Adipose tissue (tissue), 3 donors: Measurements from ENCODE around the gene RAB3A. TPM values are rescaled to one million over a fixed set of nuclear protein-coding genes. Genes with fewer than 3 reads are reported as not detected.

Experiments used
- H3K27ac ChIP-seq: one replicate; pipeline ENCODE4 v1.5.1; 2013; ENCODE audit warnings: low read depth, low read length
- WGBS, 3 donors: extraction: QIAGEN DNeasy Blood & Tissue Kit; methylation state at CpG; one replicate each; pipeline ENCODE4 v1.1.7; 2013; 5-methylcytosine and 5-hydroxymethylcytosine counted together
- polyA plus RNA-seq, 3 donors: library from polyadenylated mRNA; stranded (reverse); fragments of 200-250 nt; gene quantifications; one replicate each; pipeline ENCODE4 v1.2.3, GENCODE V29; 2013
- donor health status: healthy with polysubstance abuse.
- donor health status: Bipolar disorder and iron deficiency.
- donor health status: healthy.

Gene RAB3A
- polyA plus RNA-seq, 3 donors: 1.00 to 5.2 (median 1.5) TPM

DNA sequence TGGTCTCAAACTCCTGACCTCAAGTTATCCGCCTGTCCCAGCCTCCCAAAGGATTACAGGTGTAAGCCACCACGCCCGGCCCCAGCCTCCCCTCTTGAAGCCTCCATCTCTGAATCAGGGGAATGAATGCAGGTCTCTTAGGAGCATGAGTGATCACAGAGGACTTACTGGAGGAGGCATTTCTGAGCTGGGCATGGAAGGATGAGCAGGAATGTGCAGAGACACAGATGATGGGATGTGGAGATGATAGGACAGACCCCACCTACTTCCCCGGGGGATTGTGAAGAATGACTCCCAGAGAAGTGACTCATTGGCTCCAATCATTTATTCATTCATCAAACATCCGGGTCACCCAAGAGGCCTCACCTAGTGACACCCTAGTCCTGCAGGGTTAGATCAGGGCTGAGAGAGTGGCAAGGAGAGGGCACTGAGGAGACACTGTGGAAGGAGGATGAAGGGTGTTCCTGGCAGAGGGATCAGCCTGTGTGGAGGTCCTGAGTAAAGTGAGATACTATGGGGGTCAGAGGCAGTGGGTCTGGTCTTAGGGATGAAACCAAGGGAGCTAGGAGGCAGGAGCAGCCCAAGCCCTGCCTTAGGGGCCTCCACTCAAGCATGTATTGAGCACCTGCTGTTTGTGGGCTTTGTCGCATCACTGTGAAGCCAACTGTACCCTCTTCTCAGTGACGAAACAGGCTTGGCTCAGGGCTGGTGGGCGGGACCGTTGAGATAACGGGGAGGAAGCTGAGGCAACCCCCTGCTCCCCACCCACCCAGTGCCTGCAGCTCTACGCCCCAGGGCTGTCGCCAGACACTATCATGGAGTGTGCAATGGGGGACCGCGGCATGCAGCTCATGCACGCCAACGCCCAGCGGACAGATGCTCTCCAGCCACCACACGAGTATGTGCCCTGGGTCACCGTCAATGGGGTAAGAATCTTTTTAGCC, 27.2 kb downstream of the RAB3A start:
- H3K27ac ChIP-seq: no peak overlapping the region
- 76 to 90% (median 80%) methylated on average over 19 of the region's 19 CpGs for WGBS, 3 donors

DNA sequence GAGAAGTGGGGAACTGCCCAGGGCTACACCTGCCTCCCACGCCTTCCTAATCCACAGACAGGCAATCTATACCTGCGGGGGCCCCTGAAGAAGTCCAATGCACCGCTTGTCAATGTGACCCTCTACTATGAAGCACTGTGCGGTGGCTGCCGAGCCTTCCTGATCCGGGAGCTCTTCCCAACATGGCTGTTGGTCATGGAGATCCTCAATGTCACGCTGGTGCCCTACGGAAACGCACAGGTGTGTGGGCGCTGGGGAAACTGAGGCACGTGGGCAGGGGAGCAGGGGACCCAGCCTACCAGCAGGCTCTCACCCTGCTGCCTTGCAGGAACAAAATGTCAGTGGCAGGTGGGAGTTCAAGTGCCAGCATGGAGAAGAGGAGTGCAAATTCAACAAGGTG, 28.9 kb downstream of the RAB3A start:
- no peak overlapping the region for H3K27ac ChIP-seq
- 80 to 83% (median 82%) methylated on average over 11 of the region's 11 CpGs for WGBS, 3 donors

DNA sequence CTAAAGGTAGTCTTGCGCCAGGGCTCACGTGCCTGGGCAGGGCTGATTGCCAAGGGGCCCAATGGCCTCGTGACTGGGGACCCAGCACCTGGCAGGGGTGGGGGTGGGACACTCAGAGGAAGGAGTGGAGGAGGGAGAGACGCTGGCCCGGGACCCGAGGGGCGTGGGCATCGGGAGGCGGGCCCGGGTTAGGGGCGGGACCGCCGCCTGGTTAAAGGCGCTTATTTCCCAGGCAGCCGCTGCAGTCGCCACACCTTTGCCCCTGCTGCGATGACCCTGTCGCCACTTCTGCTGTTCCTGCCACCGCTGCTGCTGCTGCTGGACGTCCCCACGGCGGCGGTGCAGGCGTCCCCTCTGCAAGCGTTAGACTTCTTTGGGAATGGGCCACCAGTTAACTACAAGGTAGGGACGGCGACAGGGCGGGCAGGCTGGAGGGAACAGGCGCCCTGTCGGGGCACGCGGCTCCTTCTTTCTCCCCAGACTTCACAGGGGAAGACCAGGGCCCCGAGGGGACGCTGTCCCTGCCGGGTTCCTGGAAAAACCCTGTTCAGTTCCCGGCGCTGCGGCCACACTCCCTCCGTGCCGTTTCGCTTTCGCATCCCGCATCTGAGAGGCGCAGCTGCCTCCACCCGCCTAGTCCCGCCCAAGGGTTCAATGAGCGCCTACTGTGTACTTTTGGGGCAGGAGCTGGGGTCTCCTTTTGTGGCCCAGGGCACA, 30.1 kb downstream of the RAB3A start, which contains the start of gene IFI30:
Gene IFI30 (plus strand): TSS at position 242 of the 717 bp plus-strand sequence. CDS start 29 bp downstream, at position 271.
- 0 to 1% (median 0%) methylated on average over 39 to 47 of the region's 47 CpGs for WGBS, 3 donors
- H3K27ac ChIP-seq: no peak within 1 kb of the TSS

DNA sequence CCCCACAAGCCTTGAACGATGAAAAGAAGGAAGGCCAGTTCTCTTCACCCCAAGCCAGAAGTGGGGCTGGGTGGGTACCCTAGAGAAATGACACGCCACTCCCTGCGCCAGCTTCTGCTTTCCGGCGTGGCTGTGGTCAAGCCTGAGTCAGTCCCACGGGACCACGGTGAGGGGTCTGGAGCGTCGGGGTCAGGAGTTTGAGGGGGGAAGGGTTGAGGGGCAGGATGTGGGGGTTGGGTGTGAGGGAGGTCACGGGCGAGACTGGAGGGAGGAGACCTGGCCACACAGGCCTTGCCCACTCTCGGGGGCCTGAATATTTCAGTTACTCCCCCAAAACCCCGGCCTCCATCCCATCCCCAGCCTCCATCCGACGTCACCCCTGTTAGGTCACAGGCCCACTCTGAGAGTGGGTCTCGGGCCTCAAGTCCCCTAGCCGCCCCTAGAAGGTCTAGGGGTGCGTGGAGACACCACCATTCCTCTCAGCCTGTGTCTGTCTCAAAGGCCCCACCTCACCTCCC, 30.7 kb downstream of the RAB3A start:
- H3K27ac ChIP-seq: no peak overlapping the region
- 25 to 62% (median 33%) methylated on average over 16 to 18 of the region's 18 CpGs for WGBS, 3 donors

DNA sequence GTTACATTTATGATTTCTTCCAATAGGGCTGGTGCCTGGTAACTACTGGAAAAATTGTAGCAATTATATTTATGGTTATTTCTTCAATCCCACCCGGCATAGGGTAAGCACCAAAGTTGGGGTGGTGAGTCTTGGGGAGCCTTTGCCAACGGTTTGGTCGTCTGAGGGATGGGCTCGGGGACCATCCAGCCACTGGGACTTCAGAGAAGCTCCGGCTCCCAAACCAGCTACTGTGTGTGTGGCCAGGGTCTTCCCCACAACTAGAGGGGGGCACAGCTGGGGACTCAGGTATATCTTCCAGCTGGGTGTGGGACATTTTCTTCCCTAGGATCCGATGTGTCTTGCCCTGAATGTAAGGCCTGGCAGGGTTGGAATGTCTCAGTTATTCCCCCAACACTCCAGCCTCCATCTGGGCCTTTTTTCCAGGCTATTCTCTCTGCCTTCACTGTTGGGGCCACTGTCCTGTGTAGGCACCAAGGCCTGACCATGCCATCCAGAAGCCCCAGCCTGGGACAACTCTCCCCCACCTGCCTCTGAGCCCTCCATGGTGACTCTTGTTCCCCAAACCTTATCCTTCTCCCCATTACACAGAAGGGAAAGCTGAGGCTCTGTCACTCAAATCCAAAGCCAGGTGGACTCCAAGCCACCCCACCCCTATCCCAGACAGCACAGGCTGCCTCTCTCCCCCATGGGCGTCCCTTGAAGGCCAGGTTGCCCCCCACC, 31.4 kb downstream of the RAB3A start:
- no peak overlapping the region for H3K27ac ChIP-seq
- 87 to 93% (median 88%) methylated on average over 7 of the region's 7 CpGs for WGBS, 3 donors

DNA sequence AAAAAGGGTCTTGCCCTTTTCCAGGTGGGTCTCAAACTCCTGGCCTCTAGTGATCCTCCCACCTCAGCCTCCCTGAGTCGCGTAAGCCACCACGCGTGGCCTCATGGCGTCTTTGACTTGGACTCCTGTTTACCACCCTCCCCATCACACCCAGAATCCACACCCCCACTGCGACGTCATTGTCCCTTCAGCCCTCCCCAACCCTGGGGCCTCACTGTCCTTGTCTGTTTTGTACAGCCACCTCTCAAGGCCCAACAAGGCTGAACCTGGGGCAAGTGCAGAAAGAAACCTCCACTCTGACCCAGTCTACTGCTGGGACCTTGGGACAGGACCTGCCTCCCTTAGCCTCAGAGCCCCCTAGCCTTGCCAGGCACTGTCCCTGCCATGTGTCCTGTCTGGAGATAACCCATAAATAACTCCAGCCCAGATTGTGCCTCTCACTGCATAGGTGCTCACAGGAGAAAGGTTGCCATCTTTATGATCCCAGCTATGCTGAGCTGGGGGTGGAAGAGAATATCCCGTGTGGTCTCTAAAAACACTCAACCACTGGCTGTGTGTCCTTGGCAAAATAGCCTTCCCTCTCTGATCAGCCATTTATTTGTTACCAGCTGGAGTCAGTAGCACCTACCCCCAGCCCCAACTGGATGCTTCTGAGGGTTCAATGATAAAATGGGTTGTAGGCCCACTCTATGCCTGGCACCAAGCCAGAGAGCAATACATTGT, 32.1 kb downstream of the RAB3A start:
- 87 to 93% (median 92%) methylated on average over 8 of the region's 8 CpGs for WGBS, 3 donors
- H3K27ac ChIP-seq: no peak overlapping the region

DNA sequence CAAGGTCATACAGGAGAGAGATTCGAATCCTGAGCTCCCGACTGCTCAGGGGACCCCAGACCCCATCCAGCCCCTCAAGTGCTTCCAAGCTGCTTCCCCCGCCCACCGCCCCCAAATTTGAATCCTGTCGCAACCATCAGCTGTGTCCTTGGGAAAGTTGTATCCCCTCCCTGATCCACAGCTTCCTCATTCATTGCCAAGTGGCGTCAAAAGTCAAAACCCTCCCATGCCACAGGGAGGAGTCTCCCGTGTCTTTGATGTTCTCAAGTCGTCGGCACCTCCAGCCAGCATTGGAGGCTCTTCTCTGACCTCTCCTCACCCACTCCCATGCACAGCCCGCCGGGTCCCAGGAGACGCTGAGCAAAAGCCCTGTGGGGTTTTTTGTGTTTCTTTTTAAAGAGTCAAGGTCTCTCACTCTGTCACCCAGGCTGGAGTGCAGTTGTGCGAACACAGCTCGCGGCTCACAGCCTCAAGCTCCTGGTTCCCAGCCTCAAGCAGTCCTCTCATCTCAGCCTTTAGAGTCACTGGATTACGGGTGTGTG, 33.1 kb downstream of the RAB3A start:
- H3K27ac ChIP-seq: no peak overlapping the region
- WGBS, 3 donors: 45 to 46% (median 45%) methylated on average over 16 of the region's 16 CpGs

DNA sequence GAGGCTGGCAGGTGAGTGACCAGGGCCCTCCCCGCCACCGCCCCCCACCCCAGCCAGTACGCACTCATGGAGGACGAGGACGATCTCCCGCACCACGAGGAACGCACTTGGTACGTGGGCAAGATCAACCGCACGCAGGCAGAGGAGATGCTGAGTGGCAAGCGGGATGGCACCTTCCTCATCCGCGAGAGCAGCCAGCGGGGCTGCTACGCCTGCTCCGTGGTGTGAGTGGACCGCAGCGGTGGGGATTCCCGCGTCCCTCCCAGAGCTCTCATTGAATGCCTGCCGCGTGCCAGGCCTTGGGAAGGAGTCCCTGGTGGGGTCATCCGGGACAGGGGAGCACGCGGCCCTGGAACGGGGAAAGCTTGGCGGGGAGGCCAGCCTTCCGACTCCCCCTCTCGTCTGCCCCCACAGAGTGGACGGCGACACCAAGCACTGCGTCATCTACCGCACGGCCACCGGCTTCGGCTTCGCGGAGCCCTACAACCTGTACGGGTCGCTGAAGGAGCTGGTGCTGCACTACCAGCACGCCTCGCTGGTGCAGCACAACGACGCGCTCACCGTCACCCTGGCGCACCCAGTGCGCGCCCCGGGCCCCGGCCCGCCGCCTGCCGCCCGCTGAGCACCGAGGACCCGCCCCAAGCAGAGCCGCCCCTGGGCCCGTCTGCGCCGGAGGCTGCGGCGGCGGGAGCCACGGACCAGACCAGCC, 35.0 kb downstream of the RAB3A start:
- 93 to 96% (median 94%) methylated on average over 44 to 66 of the region's 66 CpGs for WGBS, 3 donors

DNA sequence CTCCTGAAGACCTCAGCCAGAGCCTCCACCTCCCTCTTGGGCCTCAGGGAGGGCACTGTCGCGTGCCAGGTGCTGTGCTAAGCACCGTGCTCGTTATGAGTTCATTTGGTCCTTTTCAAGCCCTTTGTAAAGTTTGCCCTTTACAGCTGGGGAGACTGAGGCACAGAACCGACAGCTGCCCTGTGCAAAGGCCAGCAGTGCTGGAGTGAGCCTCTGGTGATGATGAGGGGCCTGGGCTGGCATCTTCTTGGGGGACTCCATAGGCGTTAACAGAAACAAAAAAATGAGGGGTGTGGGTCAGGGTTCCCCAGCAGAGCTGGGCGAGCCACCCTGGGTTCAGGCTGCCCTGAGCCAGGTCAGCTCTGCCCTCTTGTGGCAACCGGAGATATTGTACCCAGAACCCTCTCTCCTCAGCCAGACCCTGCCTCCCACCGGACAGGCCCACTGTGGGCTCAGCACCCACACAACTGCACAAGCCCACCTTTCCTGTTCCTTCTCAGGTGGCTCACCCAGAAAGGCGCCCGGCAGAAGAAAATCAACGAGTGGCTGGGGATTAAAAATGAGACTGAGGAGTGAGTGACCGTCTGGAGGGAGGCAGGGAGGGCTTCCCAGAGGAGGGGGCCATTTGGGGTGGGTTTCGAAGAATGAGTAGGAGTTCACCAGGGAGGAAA, 35.7 kb downstream of the RAB3A start:
- WGBS, 3 donors: 68 to 74% (median 69%) methylated on average over 14 of the region's 14 CpGs
- no peak overlapping the region for H3K27ac ChIP-seq

More for the DNA sequence above, 35.0 kb downstream of the RAB3A start:
- H3K27ac ChIP-seq: no peak overlapping the region

DNA sequence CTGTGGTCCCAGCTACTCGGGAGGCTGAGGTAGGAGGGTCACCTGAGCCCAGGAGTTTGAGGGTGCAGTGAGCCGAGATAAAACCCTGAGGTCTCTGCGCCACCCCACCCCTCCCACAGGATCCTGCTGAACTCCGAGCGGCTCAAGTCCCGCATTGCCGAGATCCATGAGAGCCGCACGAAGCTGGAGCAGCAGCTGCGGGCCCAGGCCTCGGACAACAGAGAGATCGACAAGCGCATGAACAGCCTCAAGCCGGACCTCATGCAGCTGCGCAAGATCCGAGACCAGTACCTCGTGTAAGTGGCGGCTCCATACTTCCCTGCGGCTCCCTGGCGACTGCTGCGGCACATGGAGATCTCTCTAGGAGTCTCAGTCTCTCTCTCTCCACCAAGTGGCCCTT, 36.8 kb downstream of the RAB3A start:
- H3K27ac ChIP-seq: no peak overlapping the region
- 93 to 96% (median 95%) methylated on average over 21 of the region's 21 CpGs for WGBS, 3 donors

DNA sequence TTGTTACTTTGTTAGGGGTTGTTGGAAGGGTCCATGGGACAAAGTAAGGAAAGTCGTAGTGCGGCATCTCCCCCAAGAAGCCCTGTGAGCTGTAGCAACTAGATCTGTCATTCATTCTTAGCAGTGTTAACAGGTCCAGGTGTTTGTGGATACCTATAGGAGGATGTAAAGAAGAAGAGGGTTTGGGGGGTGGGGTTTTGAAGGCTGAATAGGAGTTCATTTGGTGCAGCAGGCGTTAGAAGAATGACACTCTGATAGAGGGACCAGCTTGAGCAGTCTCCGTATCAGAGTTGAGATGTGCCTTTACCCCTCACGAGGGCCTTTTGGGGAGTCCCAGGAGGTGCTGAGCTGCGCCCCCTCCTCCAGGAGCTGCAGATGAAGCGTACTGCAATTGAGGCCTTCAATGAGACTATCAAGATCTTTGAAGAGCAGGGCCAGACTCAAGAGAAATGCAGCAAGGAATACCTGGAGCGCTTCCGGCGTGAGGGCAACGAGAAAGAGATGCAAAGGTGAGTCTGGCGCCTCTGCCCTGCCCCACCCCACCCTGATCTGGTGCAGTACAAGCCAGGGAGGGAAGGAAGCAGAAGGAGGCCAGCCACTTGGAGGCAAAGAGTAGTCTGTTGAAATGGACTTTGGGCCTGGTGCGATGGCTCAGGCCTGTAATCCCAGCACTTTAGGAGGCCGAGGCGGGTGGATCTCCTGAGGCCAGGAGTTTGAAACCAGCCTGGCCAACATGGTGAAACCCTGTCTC, 37.9 kb downstream of the RAB3A start:
- H3K27ac ChIP-seq: no peak overlapping the region
- WGBS, 3 donors: 97 to 99% (median 97%) methylated on average over 15 of the region's 15 CpGs

DNA sequence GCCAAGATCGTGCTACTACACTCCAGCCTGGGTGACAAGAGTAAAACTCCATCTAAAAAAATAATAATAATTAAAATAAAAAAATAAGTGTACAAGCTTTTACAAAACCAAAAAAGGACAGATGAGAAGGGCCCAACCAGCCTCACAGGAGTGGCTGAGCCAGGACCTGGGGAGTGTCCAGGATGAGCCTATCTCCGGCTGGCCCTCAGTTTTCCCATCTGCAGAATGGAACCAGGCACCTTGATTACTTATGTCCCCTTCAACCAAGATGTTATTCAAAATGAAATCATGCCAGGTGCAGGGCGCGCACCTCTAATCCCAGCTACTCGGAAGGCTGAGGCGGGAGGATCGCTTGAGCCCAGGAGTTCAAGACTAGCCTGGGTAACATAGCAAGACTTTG, 39.8 kb downstream of the RAB3A start:
- no peak overlapping the region for H3K27ac ChIP-seq
- WGBS, 3 donors: 97 to 98% (median 98%) methylated on average over 7 of the region's 7 CpGs

DNA sequence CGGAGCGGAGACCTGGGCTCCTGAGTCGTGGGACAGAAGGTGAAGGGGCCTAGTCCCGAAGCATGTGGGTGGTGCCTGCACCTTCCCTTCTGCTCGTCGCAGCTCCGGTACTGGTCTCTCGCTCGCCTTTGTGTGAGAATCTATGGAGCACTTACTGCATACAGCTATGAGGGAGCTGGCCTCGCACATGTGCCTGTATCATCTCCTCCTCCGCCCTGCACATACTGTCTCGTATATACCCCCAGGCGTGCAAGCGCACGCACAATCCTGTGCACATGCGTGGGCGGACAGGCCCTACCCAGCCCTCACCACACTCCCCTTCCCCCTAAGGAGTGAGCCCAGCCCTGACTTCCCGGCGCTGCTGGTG, 42.2 kb downstream of the RAB3A start:
- 62 to 69% (median 67%) methylated on average over 19 of the region's 19 CpGs for WGBS, 3 donors
- H3K27ac ChIP-seq: no peak overlapping the region

DNA sequence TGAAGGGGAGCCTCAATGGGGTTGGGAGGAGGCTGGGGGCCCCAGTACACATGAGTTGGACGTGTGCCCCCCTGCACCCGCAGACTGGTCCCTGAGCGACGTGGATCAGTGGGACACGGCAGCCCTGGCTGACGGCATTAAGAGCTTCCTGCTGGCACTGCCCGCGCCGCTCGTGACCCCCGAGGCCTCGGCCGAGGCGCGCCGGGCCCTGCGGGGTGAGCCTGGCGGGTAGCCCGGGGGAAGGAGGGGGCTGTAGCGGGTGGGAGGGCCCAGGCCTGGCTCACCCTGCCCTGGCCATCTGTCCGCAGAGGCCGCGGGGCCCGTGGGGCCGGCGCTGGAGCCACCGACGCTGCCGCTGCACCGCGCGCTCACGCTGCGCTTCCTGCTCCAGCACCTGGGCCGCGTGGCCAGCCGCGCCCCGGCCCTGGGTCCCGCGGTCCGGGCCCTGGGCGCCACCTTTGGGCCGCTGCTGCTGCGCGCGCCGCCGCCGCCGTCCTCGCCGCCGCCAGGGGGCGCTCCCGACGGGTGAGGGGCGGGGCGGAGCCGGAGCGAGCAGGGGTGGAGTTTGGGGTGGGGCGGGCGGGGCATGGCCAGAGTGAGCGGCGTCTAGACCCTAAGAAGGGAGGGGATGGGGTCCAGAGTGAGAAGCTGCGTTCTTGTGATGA, 42.7 kb downstream of the RAB3A start:
- 2 to 3% (median 3%) methylated on average over 34 to 66 of the region's 66 CpGs for WGBS, 3 donors
- no peak overlapping the region for H3K27ac ChIP-seq

DNA sequence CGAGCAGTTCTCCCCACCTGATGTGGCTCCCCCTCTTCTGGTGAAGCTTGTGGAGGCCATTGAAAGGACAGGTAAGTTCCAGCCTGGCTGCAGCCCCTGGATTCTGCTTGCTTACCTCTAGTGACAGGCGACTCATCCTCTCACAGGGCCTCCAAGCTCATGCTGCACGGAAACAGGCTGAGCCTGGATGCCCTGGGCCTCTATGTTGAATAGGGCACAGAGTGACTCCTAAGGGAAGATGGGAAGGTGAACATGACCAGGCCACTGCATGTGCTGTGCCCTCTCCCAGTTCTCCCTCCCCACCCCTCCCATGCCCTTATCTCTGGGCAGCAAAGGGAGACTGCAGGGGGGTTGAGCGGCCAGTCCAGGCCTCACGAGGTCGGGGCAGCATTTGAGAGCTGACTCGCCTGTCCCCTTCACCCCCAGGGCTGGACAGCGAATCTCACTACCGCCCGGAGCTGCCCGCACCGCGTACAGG, 43.3 kb downstream of the RAB3A start:
- H3K27ac ChIP-seq: no peak overlapping the region
- WGBS, 3 donors: 47 to 73% (median 72%) methylated on average over 13 of the region's 13 CpGs
